Stimulated activated CD4-positive, alpha-beta T cell treated with anti-CD3 and anti-CD28 coated beads, Interleukin-15, amount 100 ng/mL, for 1 hour (primary cell): ENCODE measurements around the gene RIN2.
"Not testable (repeated sequence)": the region's sequence is repeated elsewhere in the genome, so short reads cannot be mapped to it uniquely, and the experiment has no call there.

Source experiments
- DNase-seq, 2 donors: peaks; one replicate each; pipeline ENCODE4 v3.0.0-alpha.2; 2020; ENCODE audit warnings: low read depth in 1 of 2, low spot score in 1 of 2

The RIN2 gene

GRCh38 chr20:19739351-19739750 lies 18.7 kb upstream of the RIN2 start:
- no peak for DNase-seq

GRCh38 chr20:19740512-19740911 lies 17.5 kb upstream of the RIN2 start:
- no peak for DNase-seq

- no peak for DNase-seq
Measured at GRCh38 chr20:19741924-19742323, 16.1 kb upstream of the RIN2 start.

- DNase-seq, result no peak
Measured at GRCh38 chr20:19742974-19743639, 15.0 kb upstream of the RIN2 start.

- no peak for DNase-seq
Measured at GRCh38 chr20:19743640-19743995, 14.4 kb upstream of the RIN2 start.

- DNase-seq, result no peak
Measured at GRCh38 chr20:19745106-19745505, 13.0 kb upstream of the RIN2 start.

GRCh38 chr20:19745584-19745983 lies 12.5 kb upstream of the RIN2 start:
- no peak for DNase-seq

GRCh38 chr20:19746396-19746795 lies 11.7 kb upstream of the RIN2 start:
- no peak for DNase-seq

GRCh38 chr20:19747903-19748302 lies 10.2 kb upstream of the RIN2 start:
- no peak for DNase-seq

- no peak for DNase-seq
Measured at GRCh38 chr20:19748681-19749080, 9.4 kb upstream of the RIN2 start.

GRCh38 chr20:19749618-19750071 lies 8.4 kb upstream of the RIN2 start:
- DNase-seq, result no peak

GRCh38 chr20:19750101-19750606 lies 7.9 kb upstream of the RIN2 start:
- no peak for DNase-seq

- DNase-seq, result no peak
Measured at GRCh38 chr20:19750907-19751636, 7.0 kb upstream of the RIN2 start.

- not testable (repeated sequence) for DNase-seq
Measured at GRCh38 chr20:19754201-19754600, 3.9 kb upstream of the RIN2 start.

- DNase-seq, result no peak
Measured at GRCh38 chr20:19756761-19757486, 1.1 kb upstream of the RIN2 start.

GRCh38 chr20:19757487-19758132 lies 448 bp upstream of the RIN2 start:
- DNase-seq, result no peak

- DNase-seq, result no peak
Measured at GRCh38 chr20:19758501-19759331, 658 bp downstream of the RIN2 start.

GRCh38 chr20:19760371-19760721 lies 2.3 kb downstream of the RIN2 start:
- DNase-seq, result no peak

GRCh38 chr20:19761326-19761725 lies 3.3 kb downstream of the RIN2 start:
- DNase-seq, result no peak

GRCh38 chr20:19761841-19762240 lies 3.8 kb downstream of the RIN2 start:
- DNase-seq, result no peak

GRCh38 chr20:19764207-19764606 lies 6.1 kb downstream of the RIN2 start:
- DNase-seq, result no peak
